ENCODE results near the gene PRKCA. TPM values are rescaled to one million over a fixed set of nuclear protein-coding genes. Genes with fewer than 3 reads are reported as not detected.

PRKCA gene
- polyA plus RNA-seq, 2 of the 4 experiments (the other 2 are of a cell fraction): 28.8 to 65.0 TPM

DNA sequence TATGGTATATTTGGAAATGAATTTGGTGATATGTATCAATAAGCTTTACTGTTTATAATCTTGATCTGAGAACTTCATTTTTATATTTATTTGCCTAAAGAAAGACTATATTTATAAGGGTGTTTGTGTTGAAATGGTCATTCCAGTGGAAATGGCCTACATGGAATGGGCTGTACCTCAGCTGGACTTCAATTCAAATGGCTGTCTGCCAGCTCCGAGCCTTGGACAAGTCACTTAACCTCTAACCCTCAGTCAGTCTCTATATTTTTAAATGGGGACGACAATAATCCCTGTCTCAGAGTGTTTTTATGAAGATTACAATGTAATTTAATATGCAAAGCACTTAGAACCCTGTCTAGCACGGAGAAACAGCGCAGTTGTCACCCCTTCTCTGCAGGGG, 271.7 kb downstream of the PRKCA start:
- Histone ChIP-seq H3K4me1 (peaks cover 22% of the 10 kb centered on the region), H3K4me3 (no peak overlapping the region), H3K9me3 (no peaks in the 10 kb centered on the region), H3K4me2 (no peak overlapping the region), H3K27ac (no peak overlapping the region)
- no peak for ATAC-seq
- TF ChIP-seq EHF (CRISPR knock-in tag; IDR thresholded peaks at IDR 0.05) (no peak), SREBF2 (IDR thresholded peaks at IDR 0.05) (no peak), CBX2 (IDR thresholded peaks at IDR 0.05; ENCODE audit: borderline replicate concordance, low read depth) (no peak), RNF2 (IDR thresholded peaks at IDR 0.05; ENCODE audit: borderline replicate concordance, low read depth) (no peak), TFCP2L1 (CRISPR knock-in tag; IDR thresholded peaks at IDR 0.05) (no peak), ZC3H11A (IDR thresholded peaks at IDR 0.05) (no peak), KDM1A (IDR thresholded peaks at IDR 0.05; ENCODE audit: low read depth) (no peak), TP53 (CRISPR knock-in tag; IDR thresholded peaks at IDR 0.05) (no peak), POLR2A (IDR thresholded peaks at IDR 0.05; ENCODE audit: low read length) (no peak), RFX5 (IDR thresholded peaks at IDR 0.05) (no peak), CBX8 (IDR thresholded peaks at IDR 0.05) (no peak), EP300 (IDR thresholded peaks at IDR 0.05) (no peak), RARB (CRISPR knock-in tag; IDR thresholded peaks at IDR 0.05) (no peak), HDAC2 (IDR thresholded peaks at IDR 0.05) (no peak), HOXB13 (CRISPR knock-in tag; IDR thresholded peaks at IDR 0.05; ENCODE audit: low read depth) (no peak), SMC3 (IDR thresholded peaks at IDR 0.05) (no peak)
- TF ChIP-seq, protein P1, sequence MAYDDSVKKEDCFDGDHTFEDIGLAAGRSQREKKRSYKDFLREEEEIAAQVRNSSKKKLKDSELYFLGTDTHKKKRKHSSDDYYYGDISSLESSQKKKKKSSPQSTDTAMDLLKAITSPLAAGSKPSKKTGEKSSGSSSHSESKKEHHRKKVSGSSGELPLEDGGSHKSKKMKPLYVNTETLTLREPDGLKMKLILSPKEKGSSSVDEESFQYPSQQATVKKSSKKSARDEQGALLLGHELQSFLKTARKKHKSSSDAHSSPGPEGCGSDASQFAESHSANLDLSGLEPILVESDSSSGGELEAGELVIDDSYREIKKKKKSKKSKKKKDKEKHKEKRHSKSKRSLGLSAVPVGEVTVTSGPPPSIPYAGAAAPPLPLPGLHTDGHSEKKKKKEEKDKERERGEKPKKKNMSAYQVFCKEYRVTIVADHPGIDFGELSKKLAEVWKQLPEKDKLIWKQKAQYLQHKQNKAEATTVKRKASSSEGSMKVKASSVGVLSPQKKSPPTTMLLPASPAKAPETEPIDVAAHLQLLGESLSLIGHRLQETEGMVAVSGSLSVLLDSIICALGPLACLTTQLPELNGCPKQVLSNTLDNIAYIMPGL (CRISPR knock-in tag; IDR thresholded peaks at IDR 0.05; ENCODE audit: borderline replicate concordance): no peak
- TF ChIP-seq, protein P2, sequence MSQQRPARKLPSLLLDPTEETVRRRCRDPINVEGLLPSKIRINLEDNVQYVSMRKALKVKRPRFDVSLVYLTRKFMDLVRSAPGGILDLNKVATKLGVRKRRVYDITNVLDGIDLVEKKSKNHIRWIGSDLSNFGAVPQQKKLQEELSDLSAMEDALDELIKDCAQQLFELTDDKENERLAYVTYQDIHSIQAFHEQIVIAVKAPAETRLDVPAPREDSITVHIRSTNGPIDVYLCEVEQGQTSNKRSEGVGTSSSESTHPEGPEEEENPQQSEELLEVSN (IDR thresholded peaks at IDR 0.05; ENCODE audit: borderline replicate concordance, low read depth): no peak
- no peak for DNase-seq (ENCODE audit: low read depth in 1 of 2, low spot score in 1 of 2)
- WGBS (ENCODE audit: missing lambda C conversion rate): 94% methylated on average over 4 of the region's 4 CpGs
- no peak for FAIRE-seq
- ChIA-PET CTCF (interaction anchor here (2.7 kb wide), 1 partner anchor 9 kb away, joined by 10 read pairs; no protein-coding TSS in a partner anchor), POLR2A (no interaction called here)

DNA sequence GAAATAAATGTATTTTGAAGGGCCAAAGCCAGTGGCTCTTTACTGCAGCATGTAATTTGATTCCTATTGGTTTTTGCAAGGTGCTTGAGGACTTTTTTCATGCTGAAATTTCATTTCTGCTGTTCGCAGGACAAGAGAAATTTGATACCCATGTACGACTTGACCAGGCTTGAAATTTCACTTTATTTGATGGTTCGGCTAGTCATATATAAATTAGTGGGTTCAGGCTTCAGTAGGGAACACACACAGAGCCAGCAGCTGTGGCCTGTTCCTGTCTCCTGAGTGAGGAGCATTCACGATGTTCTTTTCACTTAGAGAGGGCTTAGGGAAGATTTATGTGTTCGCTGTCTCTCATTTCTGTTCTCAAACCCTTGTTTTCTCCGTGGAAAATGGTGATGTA, 274.1 kb downstream of the PRKCA start:
- no peak for FAIRE-seq
- WGBS (ENCODE audit: missing lambda C conversion rate): 73% methylated on average over 6 of the region's 6 CpGs
- H3K27ac ChIP-seq: no peak overlapping the region
- ChIA-PET POLR2A (no interaction called here), CTCF (interaction anchor here (1.0 to 2.1 kb wide), 3 partner anchors 9 to 375 kb away, joined by 3 to 15 read pairs (median 5); no protein-coding TSS in a partner anchor)
- no peak for ATAC-seq
- TF ChIP-seq, protein P1 (CRISPR knock-in tag; IDR thresholded peaks at IDR 0.05; ENCODE audit: borderline replicate concordance): no peak
- TF ChIP-seq FOSL2 (IDR thresholded peaks at IDR 0.05) (no peak), FOSL2 (CRISPR knock-in tag; IDR thresholded peaks at IDR 0.05) (no peak), JUN (IDR thresholded peaks at IDR 0.05) (no peak), SMC3 (IDR thresholded peaks at IDR 0.05) (no peak), CEBPB (IDR thresholded peaks at IDR 0.05) (no peak), JUNB (IDR thresholded peaks at IDR 0.05) (no peak), ZFP36 (IDR thresholded peaks at IDR 0.05; ENCODE audit: borderline replicate concordance, partially characterized antibody) (no peak), HOXB13 (CRISPR knock-in tag; IDR thresholded peaks at IDR 0.05; ENCODE audit: low read depth) (no peak), RCOR1 (IDR thresholded peaks at IDR 0.05; ENCODE audit: low read depth, low read length) (no peak), MYC (IDR thresholded peaks at IDR 0.05; ENCODE audit: borderline replicate concordance, low read length) (no peak), GATA3 (IDR thresholded peaks at IDR 0.05; ENCODE audit: borderline replicate concordance) (no peak), FOSB (CRISPR knock-in tag; IDR thresholded peaks at IDR 0.05) (no peak)
- TF ChIP-seq, protein P3, sequence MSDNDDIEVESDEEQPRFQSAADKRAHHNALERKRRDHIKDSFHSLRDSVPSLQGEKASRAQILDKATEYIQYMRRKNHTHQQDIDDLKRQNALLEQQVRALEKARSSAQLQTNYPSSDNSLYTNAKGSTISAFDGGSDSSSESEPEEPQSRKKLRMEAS (IDR thresholded peaks at IDR 0.05): no peak
- TF ChIP-seq, protein P4, sequence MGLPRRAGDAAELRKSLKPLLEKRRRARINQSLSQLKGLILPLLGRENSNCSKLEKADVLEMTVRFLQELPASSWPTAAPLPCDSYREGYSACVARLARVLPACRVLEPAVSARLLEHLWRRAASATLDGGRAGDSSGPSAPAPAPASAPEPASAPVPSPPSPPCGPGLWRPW (IDR thresholded peaks at IDR 0.05): no peak
- peaks cover 28% of the 10 kb centered on the region for H3K4me1 ChIP-seq
- H3K9me3 ChIP-seq: no peaks in the 10 kb centered on the region
- DNase-seq (ENCODE audit: low read depth in 1 of 2, low spot score in 1 of 2): no peak
- no peak overlapping the region for H3K4me2 ChIP-seq
- no peak overlapping the region for H3K4me3 ChIP-seq
